Measurements from ENCODE around the gene RSPRY1.
"Not testable (repeated sequence)": the region's sequence is repeated elsewhere in the genome, so short reads cannot be mapped to it uniquely, and the experiment has no call there.

Gene RSPRY1

GRCh38 chr16:57186872-57187854, 1.0 kb downstream of the RSPRY1 start:
- DNase-seq (ENCODE audit: low read depth in 3 of 3) = no peak

GRCh38 chr16:57187902-57188710, 2.0 kb downstream of the RSPRY1 start:
- not testable (repeated sequence) for DNase-seq (ENCODE audit: low read depth in 3 of 3)

GRCh38 chr16:57188711-57189002, 2.5 kb downstream of the RSPRY1 start:
- no peak for DNase-seq (ENCODE audit: low read depth in 3 of 3)

- DNase-seq (ENCODE audit: low read depth in 3 of 3) = not testable (repeated sequence)
Measured at GRCh38 chr16:57189527-57189926, 3.4 kb downstream of the RSPRY1 start.

GRCh38 chr16:57190136-57190535, 4.0 kb downstream of the RSPRY1 start:
- no peak for DNase-seq (ENCODE audit: low read depth in 3 of 3)

GRCh38 chr16:57191056-57191571, 5.0 kb downstream of the RSPRY1 start:
- no peak for DNase-seq (ENCODE audit: low read depth in 3 of 3)

GRCh38 chr16:57192146-57192545, 6.0 kb downstream of the RSPRY1 start:
- DNase-seq (ENCODE audit: low read depth in 3 of 3) = no peak

GRCh38 chr16:57192720-57193486, 6.8 kb downstream of the RSPRY1 start:
- DNase-seq (ENCODE audit: low read depth in 3 of 3) = no peak

- DNase-seq (ENCODE audit: low read depth in 3 of 3) = no peak
Measured at GRCh38 chr16:57194512-57194911, 8.4 kb downstream of the RSPRY1 start.

GRCh38 chr16:57196286-57196685, 10.2 kb downstream of the RSPRY1 start:
- DNase-seq (ENCODE audit: low read depth in 3 of 3) = no peak

- no peak for DNase-seq (ENCODE audit: low read depth in 3 of 3)
Measured at GRCh38 chr16:57196753-57197152, 10.6 kb downstream of the RSPRY1 start.

- DNase-seq (ENCODE audit: low read depth in 3 of 3) = not testable (repeated sequence)
Measured at GRCh38 chr16:57200321-57200720, 14.2 kb downstream of the RSPRY1 start.

GRCh38 chr16:57200926-57201325, 14.8 kb downstream of the RSPRY1 start:
- not testable (repeated sequence) for DNase-seq (ENCODE audit: low read depth in 3 of 3)

GRCh38 chr16:57202095-57202886, 16.2 kb downstream of the RSPRY1 start:
- no peak for DNase-seq (ENCODE audit: low read depth in 3 of 3)

- no peak for DNase-seq (ENCODE audit: low read depth in 3 of 3)
Measured at GRCh38 chr16:57203451-57203850, 17.3 kb downstream of the RSPRY1 start.

GRCh38 chr16:57204675-57205074, 18.5 kb downstream of the RSPRY1 start:
- no peak for DNase-seq (ENCODE audit: low read depth in 3 of 3)

GRCh38 chr16:57208926-57209325, 22.8 kb downstream of the RSPRY1 start:
- DNase-seq (ENCODE audit: low read depth in 3 of 3) = no peak

GRCh38 chr16:57209780-57210179, 23.7 kb downstream of the RSPRY1 start:
- no peak for DNase-seq (ENCODE audit: low read depth in 3 of 3)

- no peak for DNase-seq (ENCODE audit: low read depth in 3 of 3)
Measured at GRCh38 chr16:57213462-57213861, 27.3 kb downstream of the RSPRY1 start.

- DNase-seq (ENCODE audit: low read depth in 3 of 3) = no peak
Measured at GRCh38 chr16:57216968-57217367, 30.8 kb downstream of the RSPRY1 start.

- DNase-seq (ENCODE audit: low read depth in 3 of 3) = no peak
Measured at GRCh38 chr16:57223057-57223456, 36.9 kb downstream of the RSPRY1 start.
